A673 (cell line): ENCODE results near the gene PTGFRN. TPM values are rescaled to one million over a fixed set of nuclear protein-coding genes. Genes with fewer than 3 reads are reported as not detected.

Experiments used
- BruUV-seq: library from RNA; stranded (reverse); fragments of 400-500 nt; replicated peaks from 2 replicates; lab custom pipeline; 2021; lab: Mats Ljungman, UMichigan
- CTCF ChIA-PET: fragments of 300-600 bp; sonication (Branson Sonifier 250); formaldehyde crosslinking; loops from one replicate; lab custom pipeline; 2022; ENCODE audit warnings: antibody characterized with exemption; lab: Charles Lee
- POLR2A ChIA-PET: fragments of 300-600 bp; sonication (Branson Sonifier 250); formaldehyde crosslinking; loops from one replicate; lab custom pipeline; 2022; ENCODE audit warnings: antibody characterized with exemption; ENCODE audit not compliant: low non-redundant PET; lab: Charles Lee
- DNase-seq: peaks from one replicate; pipeline ENCODE4 v3.0.0-alpha.2; 2015; ENCODE audit warnings: low spot score
- H3K27ac ChIP-seq: fragments of 200-600 bp; sonication (generic); 2 replicates; pipeline ENCODE4 v1.5.1; 2016; ENCODE audit warnings: mixed run types, low read depth, mild to moderate bottlenecking, mixed read lengths, antibody characterized with exemption, low read length; ENCODE audit not compliant: poor library complexity, severe bottlenecking
- H3K27me3 ChIP-seq: fragments of 200-600 bp; sonication (generic); replicated peaks from 2 replicates; pipeline ENCODE4 v1.6.1; 2017; ENCODE audit warnings: mixed run types, low read depth, mild to moderate bottlenecking, mixed read lengths, antibody characterized with exemption, low read length; ENCODE audit not compliant: insufficient read depth, poor library complexity
- H3K36me3 ChIP-seq: fragments of 200-600 bp; sonication (generic); 2 replicates; pipeline ENCODE4 v1.6.1; 2016; ENCODE audit warnings: mixed run types, mild to moderate bottlenecking, mixed read lengths, antibody characterized with exemption, low read length; ENCODE audit not compliant: insufficient read depth, poor library complexity, severe bottlenecking
- H3K4me1 ChIP-seq: fragments of 200-600 bp; sonication (generic); 2 replicates; pipeline ENCODE4 v1.6.1; 2017; ENCODE audit warnings: mixed run types, mild to moderate bottlenecking, mixed read lengths, antibody characterized with exemption, low read length; ENCODE audit not compliant: insufficient read depth, poor library complexity, severe bottlenecking
- H3K4me3 ChIP-seq: fragments of 200-600 bp; sonication (generic); 2 replicates; pipeline ENCODE4 v1.5.1; 2016; ENCODE audit warnings: low read depth, mixed run types, mild to moderate bottlenecking, mixed read lengths, low read length; ENCODE audit not compliant: poor library complexity, severe bottlenecking
- H3K9me3 ChIP-seq: fragments of 200-600 bp; sonication (generic); 2 replicates; pipeline ENCODE4 v1.6.1; 2016; ENCODE audit warnings: mixed run types, low read depth, mild to moderate bottlenecking, mixed read lengths, antibody characterized with exemption, low read length; ENCODE audit not compliant: poor library complexity, severe bottlenecking
- EZH2 ChIP-seq: fragments of 200-600 bp; sonication (generic); IDR thresholded peaks from 2 replicates; pipeline ENCODE4 v1.6.1; 2017; ENCODE audit warnings: borderline replicate concordance, low read depth, mild to moderate bottlenecking, mixed read lengths, antibody characterized with exemption, low read length; ENCODE audit not compliant: poor library complexity, severe bottlenecking
- intact Hi-C: fragments of 100-400 bp; cut with micrococcal nuclease; formaldehyde crosslinking; loops from one replicate; pipeline ENCODE4 v1.10.0; 2022; ENCODE audit not compliant: unreplicated experiment
- total RNA-seq: library from RNA; stranded (reverse); gene quantifications from 2 replicates; pipeline ENCODE4 v1.2.3, GENCODE V29; 2021
- TF ChIP-seq, protein P1 (sequence below): fragments of 300-800, 200-600 bp; sonication (generic); conservative IDR thresholded peaks from 2 replicates; pipeline ENCODE4 v1.5.1; 2017; ENCODE audit warnings: low read depth, mild to moderate bottlenecking, antibody characterized with exemption, low read length, moderate library complexity, mixed read lengths

Gene PTGFRN
- total RNA-seq, 1 experiment from 2014 or later = 29.5 TPM

DNA sequence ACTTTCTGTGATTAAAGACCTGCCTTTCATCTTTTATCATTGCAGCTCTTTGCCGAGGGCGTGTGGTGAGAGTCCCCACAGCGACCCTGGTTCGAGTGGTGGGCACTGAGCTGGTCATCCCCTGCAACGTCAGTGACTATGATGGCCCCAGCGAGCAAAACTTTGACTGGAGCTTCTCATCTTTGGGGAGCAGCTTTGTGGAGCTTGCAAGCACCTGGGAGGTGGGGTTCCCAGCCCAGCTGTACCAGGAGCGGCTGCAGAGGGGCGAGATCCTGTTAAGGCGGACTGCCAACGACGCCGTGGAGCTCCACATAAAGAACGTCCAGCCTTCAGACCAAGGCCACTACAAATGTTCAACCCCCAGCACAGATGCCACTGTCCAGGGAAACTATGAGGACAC is 32.0 kb downstream of the PTGFRN start:
- H3K4me1 ChIP-seq = no peaks in the 10 kb centered on the region
- peaks cover 2% of the 10 kb centered on the region for H3K36me3 ChIP-seq
- TF ChIP-seq, protein P1, sequence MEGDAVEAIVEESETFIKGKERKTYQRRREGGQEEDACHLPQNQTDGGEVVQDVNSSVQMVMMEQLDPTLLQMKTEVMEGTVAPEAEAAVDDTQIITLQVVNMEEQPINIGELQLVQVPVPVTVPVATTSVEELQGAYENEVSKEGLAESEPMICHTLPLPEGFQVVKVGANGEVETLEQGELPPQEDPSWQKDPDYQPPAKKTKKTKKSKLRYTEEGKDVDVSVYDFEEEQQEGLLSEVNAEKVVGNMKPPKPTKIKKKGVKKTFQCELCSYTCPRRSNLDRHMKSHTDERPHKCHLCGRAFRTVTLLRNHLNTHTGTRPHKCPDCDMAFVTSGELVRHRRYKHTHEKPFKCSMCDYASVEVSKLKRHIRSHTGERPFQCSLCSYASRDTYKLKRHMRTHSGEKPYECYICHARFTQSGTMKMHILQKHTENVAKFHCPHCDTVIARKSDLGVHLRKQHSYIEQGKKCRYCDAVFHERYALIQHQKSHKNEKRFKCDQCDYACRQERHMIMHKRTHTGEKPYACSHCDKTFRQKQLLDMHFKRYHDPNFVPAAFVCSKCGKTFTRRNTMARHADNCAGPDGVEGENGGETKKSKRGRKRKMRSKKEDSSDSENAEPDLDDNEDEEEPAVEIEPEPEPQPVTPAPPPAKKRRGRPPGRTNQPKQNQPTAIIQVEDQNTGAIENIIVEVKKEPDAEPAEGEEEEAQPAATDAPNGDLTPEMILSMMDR = no peak
- no peak for TF ChIP-seq EZH2
- no peaks in the 10 kb centered on the region for H3K27me3 ChIP-seq
- DNase-seq = no peak
- H3K4me3 ChIP-seq = no peak overlapping the region
- BruUV-seq = no TSS peak
- intact Hi-C loops = no loop called here
- ChIA-PET POLR2A (no interaction called here), CTCF (no interaction called here)
- no peak overlapping the region for H3K27ac ChIP-seq
- no peaks in the 10 kb centered on the region for H3K9me3 ChIP-seq

DNA sequence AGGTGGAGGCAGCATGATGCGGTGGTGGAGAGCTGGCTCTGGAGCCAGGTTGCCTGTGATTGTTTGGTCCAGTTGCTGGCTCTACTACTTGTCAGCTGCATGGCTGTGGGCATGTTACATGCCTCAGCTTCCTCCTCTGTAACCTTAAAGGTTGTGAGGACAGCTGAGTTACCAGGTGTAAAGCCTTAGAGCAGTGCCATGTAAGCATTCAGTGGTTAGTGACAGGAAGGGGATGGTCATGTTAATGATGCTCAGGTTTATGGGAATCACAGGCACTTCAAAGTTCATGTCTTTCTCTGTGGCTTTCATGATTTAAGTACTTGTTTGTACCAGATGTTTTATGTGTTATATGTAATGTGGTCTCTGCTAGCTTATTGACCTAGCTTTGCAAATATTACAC is 32.6 kb downstream of the PTGFRN start:
- TF ChIP-seq, protein P1 = no peak
- TF ChIP-seq EZH2 = no peak
- intact Hi-C loops = no loop called here
- Histone ChIP-seq H3K27me3 (no peaks in the 10 kb centered on the region), H3K4me1 (no peaks in the 10 kb centered on the region), H3K36me3 (peaks cover 2% of the 10 kb centered on the region), H3K9me3 (no peaks in the 10 kb centered on the region), H3K4me3 (no peak overlapping the region), H3K27ac (no peak overlapping the region)
- DNase-seq = no peak
- ChIA-PET CTCF (no interaction called here), POLR2A (no interaction called here)
- no TSS peak for BruUV-seq

DNA sequence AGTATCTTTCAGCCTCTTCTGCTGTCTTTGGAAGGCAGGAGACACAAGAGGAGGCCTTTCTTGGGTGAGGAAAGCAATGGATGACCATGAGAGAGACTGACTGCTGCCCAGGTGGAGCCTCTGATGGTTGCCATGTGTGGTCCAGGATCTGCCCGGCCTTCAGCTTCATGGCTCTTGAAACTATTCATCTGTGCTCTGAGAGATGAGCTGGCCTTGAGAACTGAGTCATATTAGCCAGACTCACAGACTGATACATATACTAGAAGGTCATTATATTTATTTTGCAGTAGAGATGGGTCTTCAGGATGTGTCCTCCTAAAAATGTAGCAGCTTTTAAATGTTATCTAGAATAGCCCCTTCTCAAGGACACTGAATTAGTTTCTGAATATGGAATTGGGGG is 33.7 kb downstream of the PTGFRN start:
- no TSS peak for BruUV-seq
- POLR2A ChIA-PET = no interaction called here
- intact Hi-C loops = no loop called here
- H3K27ac ChIP-seq = no peak overlapping the region
- CTCF ChIA-PET = no interaction called here
- no peaks in the 10 kb centered on the region for H3K4me1 ChIP-seq
- no peak for DNase-seq
- H3K4me3 ChIP-seq = no peak overlapping the region
- TF ChIP-seq, protein P1 = no peak
- no peak for TF ChIP-seq EZH2
- H3K9me3 ChIP-seq = no peaks in the 10 kb centered on the region
- H3K27me3 ChIP-seq = no peaks in the 10 kb centered on the region
- peaks cover 2% of the 10 kb centered on the region for H3K36me3 ChIP-seq
